Left colon (tissue), 2 donors: ENCODE results near the gene TMIGD1. TPM values are rescaled to one million over a fixed set of nuclear protein-coding genes. Genes with fewer than 3 reads are reported as not detected.
A peak's percentile ranks its signal among the peaks of the same experiment; 100 is the strongest.

Source experiments
- ATAC-seq: fragments of 200-7000 bp; cut with Tn5 transposase; one replicate; pipeline ENCODE4 v1.9.1; 2020; ENCODE audit warnings: mild to moderate bottlenecking, moderate library complexity
- DNase-seq, 2 donors: peaks; one replicate each; pipeline ENCODE4 v3.0.0-alpha.2; 2020
- intact Hi-C, 2 donors: fragments of 100-400 bp; cut with DNase I in 1 of 2; cut with micrococcal nuclease in 1 of 2; formaldehyde crosslinking; loops; one replicate each; pipeline versions ENCODE4 v1.11.2 to v1.14.0; 2022; cut with DNase I, micrococcal nuclease
- total RNA-seq, 2 donors: library from RNA; stranded (reverse); fragmentation: NEBNext Ultra II Directional; extraction: Animal tissue kit (Norgen Biotek cat#: 25700); gene quantifications; one replicate each; pipeline ENCODE4 v1.2.1, GENCODE V29; 2021
- donor health status: DM: no; HTN: no; CAD: no.
- donor health status: DM: yes; HTN: yes; CAD: no.

The TMIGD1 gene
- total RNA-seq, 2 donors from 2014 or later = 125 to 255 TPM

GRCh38 chr17:30339086-30339485 lies 5.2 kb upstream of the TMIGD1 start:
- intact Hi-C loops = loop anchor here in 1 of 2 donors (10.0 kb wide), 1 partner anchor 234 kb away; no protein-coding TSS in a partner anchor
- ATAC-seq (no peak), DNase-seq (no peak)

DNA sequence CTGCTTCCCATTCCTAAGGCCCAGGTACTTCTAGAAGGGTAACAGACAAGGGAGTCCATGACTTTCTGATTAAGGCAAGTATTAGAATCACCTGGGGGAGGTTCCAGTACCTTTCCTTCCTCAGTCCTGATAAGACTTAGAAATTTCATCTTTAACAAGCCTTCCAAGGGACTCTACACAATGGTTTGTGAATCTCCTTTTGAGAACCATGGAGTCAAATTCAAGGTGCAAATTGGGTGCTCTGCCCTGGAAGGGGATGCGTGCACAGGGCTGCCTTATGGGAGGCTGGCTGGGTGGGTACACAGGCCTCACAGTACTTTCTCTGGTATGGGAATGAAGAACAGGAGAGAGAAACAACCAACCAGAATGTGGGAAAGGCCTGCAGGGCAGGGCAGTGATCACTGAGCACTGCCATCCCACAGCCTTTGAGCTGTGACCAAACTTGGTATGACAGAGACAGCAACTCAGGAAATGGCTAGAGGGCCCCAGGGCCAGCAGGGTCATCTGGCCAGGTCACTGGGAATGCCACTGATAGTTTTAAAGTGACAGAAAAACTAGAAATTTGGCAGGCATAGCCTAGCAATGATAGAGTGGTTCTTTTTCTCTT lies 3.6 kb upstream of the TMIGD1 start:
- DNase-seq = no peak
- intact Hi-C loops = loop anchor here in 1 of 2 donors (10.0 kb wide), 1 partner anchor 233 kb away; no protein-coding TSS in a partner anchor
- ATAC-seq = peak; percentile 8

DNA sequence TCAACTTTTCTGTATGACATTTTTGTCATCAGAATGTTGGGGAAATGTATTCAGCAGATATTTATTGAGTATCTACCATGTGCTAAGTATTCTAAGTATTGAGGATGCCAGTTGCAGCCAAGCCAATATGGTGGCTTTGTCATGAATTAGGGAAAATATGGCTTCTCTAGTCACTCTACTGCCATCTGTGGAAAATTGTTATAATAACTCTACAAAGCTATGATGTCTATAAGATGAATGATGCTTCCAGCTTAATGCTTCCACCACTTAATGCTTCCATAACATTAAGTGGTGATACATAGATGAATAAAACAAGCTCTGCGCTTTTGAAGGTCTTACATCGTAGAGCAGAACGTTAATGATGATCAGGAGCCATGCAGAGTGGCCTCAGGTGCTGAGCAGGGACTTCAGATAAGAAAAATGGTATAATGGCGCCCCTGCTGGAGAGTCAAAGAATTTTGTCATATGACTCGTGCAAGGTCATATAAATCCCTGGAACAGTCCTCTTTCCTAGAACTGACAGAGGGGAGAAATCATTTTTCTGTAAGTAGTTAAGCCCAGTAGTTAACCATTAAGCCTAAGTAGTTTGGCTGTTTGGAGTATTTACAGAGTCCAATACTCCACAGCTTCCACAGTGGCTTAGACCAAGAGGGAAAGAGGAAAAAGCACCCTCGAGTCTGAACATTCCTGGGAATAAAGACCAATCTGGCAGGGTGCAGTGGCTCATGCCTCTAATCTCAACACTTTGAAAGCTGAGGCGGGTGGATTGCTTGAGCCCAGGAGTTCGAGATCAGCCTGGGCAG lies 2.7 kb upstream of the TMIGD1 start:
- DNase-seq (peak; percentile 39 to 60), ATAC-seq (peak; percentile 70)
- intact Hi-C loops = loop anchor here in 1 of 2 donors (10.0 kb wide), 1 partner anchor 232 kb away; no protein-coding TSS in a partner anchor

- intact Hi-C loops = loop anchor here in 1 of 2 donors (10.0 kb wide), 1 partner anchor 230 kb away; no protein-coding TSS in a partner anchor
- no peak for ATAC-seq
- DNase-seq = no peak
Observed at GRCh38 chr17:30334421-30334820, 564 bp upstream of the TMIGD1 start.

DNA sequence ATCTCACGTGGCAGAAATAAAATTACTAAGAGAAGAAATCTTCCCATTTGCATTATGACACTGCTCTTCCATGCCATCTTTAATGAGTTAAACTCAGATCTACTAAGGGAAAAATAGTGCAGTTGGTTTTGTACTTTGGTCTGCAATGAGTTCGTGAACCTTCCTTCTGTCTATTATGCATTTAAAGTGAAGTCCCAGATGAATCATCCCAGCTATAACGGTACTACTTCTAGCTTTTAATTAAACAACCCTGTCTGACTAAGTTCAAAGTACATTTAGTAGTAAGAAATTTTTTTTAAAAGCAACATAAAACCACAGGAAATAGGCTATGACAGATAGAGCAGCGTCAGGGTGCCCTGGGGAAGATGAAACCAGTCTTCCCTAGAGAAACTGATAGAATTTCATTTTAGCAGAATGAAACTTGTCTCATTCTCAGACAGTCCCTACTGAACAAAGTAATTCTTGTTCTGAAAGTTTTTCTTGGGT lies 1.8 kb downstream of the TMIGD1 start:
- no peak for DNase-seq
- ATAC-seq = peak; percentile 68
- intact Hi-C loops = loop anchor here in 1 of 2 donors (10.0 kb wide), 1 partner anchor 227 kb away; no protein-coding TSS in a partner anchor

- intact Hi-C loops = no loop called here
- DNase-seq (no peak), ATAC-seq (peak; percentile 63)
Observed at GRCh38 chr17:30326809-30327208, 7.0 kb downstream of the TMIGD1 start.

GRCh38 chr17:30324723-30325122 lies 9.1 kb downstream of the TMIGD1 start:
- DNase-seq (no peak), ATAC-seq (no peak)
- intact Hi-C loops = no loop called here

DNA sequence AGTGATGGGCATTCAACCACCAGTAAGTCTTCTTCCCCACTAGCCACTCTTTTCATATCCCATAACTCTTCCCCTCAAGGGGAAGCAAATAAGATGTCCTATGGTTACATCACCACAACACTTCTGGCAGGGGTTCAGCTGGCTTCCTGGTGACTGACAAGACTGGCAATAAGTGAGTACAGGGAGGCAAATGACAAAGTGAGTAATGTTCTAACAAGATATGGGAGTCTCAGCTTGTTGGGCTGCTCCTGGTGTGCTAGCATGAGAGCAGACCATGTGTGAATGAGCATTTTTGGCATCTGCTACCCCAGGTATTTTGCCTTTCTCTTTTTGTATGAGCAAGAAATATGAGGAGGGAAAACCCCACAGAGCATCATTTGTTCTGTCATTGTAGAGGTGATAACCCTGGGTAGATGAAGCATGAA lies 9.9 kb downstream of the TMIGD1 start:
- intact Hi-C loops = no loop called here
- peak; percentile 54 for ATAC-seq
- peak in 1 of 2 donors; percentile 34 for DNase-seq

GRCh38 chr17:30323262-30323894 lies 10.5 kb downstream of the TMIGD1 start:
- ATAC-seq = peak; percentile 34
- no peak for DNase-seq
- intact Hi-C loops = no loop called here

- DNase-seq (no peak), ATAC-seq (no peak)
- intact Hi-C loops = no loop called here
Observed at GRCh38 chr17:30321314-30321713, 12.5 kb downstream of the TMIGD1 start.

DNA sequence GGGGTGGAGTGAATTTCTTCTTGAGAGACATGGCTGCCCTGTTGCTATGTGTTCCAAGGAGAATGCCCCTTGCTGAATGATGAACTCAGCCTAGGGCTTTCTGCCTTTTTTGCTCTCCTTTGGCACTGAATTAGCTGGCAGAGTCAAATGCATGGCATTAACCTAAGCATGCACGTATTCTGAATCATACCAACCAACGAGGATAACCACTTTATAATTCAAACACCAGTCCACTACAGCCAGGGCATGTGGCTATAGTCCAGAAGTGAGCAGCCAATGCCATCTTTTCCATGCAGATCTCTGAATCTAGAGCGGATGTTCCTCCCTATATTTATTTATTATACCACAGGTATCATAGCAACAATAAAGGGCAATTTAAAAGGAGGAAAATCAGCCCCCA lies 15.7 kb downstream of the TMIGD1 start:
- intact Hi-C loops = no loop called here
- ATAC-seq = no peak
- DNase-seq = no peak

DNA sequence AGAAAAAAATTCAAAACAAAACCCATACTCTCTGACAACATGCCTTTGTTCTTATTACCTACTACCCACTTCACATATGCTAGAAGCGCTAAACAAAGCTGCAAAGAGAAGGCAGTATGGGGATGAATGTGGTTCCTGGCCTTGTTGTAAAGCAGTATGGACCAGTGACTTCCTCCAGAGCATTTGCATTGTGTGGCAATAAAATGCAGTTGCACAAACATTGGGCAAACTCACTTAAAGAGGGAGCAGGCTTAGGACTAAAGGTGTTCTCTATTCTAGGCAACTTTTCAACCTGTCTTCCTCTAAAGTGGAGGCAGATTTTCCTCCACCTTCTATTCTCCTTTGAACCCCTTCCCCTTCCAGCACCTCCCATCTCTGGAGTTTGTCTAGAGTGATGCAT lies 17.1 kb downstream of the TMIGD1 start:
- ATAC-seq (peak; percentile 76), DNase-seq (peak in 1 of 2 donors; percentile 28)
- intact Hi-C loops = no loop called here

DNA sequence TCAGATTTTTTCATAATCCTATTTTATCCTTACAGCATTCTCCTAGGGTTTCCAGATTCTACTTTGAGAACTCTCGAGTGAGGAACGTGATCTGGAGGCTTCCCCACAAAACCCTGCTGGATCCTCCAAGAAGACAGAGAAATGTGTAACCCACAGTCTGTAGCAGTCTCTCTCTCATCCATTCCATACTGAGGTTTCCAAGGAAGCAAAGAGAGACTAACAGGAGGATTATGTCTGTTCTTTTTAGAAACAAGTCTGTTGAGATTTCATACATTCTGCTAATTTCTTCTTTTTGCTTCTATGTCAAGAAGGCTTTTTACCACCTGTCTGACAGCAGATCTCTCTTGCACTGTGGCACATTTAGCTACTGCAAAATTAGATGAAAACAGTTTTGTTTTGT lies 18.8 kb downstream of the TMIGD1 start:
- no peak for ATAC-seq
- intact Hi-C loops = no loop called here
- no peak for DNase-seq

- DNase-seq = no peak
- intact Hi-C loops = no loop called here
- ATAC-seq = peak; percentile 66
Observed at GRCh38 chr17:30314474-30314873, 19.4 kb downstream of the TMIGD1 start.

- peak; percentile 68 for ATAC-seq
- DNase-seq = no peak
- intact Hi-C loops = no loop called here
Observed at GRCh38 chr17:30312226-30312625, 21.6 kb downstream of the TMIGD1 start.

DNA sequence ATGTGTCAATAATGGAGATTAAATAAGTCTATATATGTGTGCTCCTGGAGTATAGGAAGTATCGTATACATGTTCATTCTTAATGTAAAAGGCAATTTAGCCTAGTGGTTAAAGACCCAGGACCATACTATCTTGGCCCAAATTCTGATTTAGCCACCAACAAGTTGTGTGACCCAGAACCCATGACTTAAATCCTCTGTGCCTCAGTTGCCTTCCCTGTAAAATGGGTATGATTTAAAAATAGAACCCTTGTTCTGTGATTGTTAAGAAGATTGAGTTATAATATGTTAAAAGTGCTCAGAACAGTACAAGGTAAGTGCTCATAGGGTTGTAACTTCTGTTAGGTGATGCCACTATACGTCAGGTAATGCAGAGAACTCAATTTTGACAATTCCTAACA lies 23.3 kb downstream of the TMIGD1 start:
- intact Hi-C loops = no loop called here
- ATAC-seq (no peak), DNase-seq (no peak)

GRCh38 chr17:30309591-30309990 lies 24.3 kb downstream of the TMIGD1 start:
- no peak for ATAC-seq
- intact Hi-C loops = no loop called here
- DNase-seq = no peak

- ATAC-seq (peak; percentile 82), DNase-seq (no peak)
- intact Hi-C loops = no loop called here
Observed at GRCh38 chr17:30308406-30308805, 25.5 kb downstream of the TMIGD1 start.

DNA sequence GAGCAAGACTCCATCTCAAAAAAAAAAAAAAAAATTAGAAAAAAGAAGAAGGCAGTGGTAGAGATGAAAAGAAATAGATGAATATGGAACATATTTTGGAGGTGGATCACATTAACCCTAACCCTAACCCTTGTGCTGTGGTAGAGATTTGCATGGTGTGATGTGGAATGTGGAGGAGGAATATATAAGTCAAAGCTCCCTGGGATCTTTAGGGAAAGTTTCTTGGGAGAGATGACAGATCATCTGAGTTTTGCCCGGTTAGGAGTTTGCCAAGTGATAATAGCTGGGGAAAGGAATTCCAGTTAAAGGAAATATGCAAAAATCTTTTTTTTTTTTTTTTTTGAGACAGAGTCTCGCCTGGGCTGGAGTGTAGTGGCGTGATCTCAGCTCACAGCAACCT lies 29.1 kb downstream of the TMIGD1 start:
- DNase-seq = no peak
- ATAC-seq = no peak
- intact Hi-C loops = no loop called here
